HepG2 (cell line): ENCODE results near the gene PRIMA1. TPM values are rescaled to one million over a fixed set of nuclear protein-coding genes. Genes with fewer than 3 reads are reported as not detected.

Source experiments
- ATAC-seq: fragments of 200-7000 bp; cut with Tn5 transposase; 3 replicates; pipeline ENCODE4 v1.9.1; 2020; ENCODE audit warnings: mild to moderate bottlenecking, moderate library complexity
- BruUV-seq: library from RNA; stranded (reverse); fragments of 400-500 nt; replicated peaks from 2 replicates; lab custom pipeline; 2021; lab: Mats Ljungman, UMichigan
- CTCF ChIA-PET: fragments of 300-600 bp; formaldehyde crosslinking; extraction: SDS; loops from one replicate; lab custom pipeline; 2021; ENCODE audit warnings: low total read pairs, inconsistent platforms, low intra/inter-chr PET ratio; lab: Yijun Ruan, JAX
- POLR2A ChIA-PET: fragments of 350-600 bp; sonication (Branson Sonifier 250); formaldehyde crosslinking; loops from one replicate; lab custom pipeline; 2020; ENCODE audit warnings: antibody characterized with exemption, inconsistent platforms; lab: Yijun Ruan, JAX
- DNase-seq: peaks from one replicate; pipeline ENCODE4 v3.0.0-alpha.2; 2015; ENCODE audit warnings: low spot score
- FAIRE-seq: peaks from 3 replicates; lab custom pipeline; 2011; peaks lifted over from hg19 to GRCh38; lab: Jason Lieb, UNC
- H2AFZ ChIP-seq: one replicate; pipeline ENCODE4 v1.6.1; 2011; ENCODE audit warnings: low read length, inconsistent platforms
- H3K27ac ChIP-seq: fragments of 300-600 bp; 3 replicates; pipeline ENCODE4 v1.8.0; 2011; ENCODE audit warnings: mixed run types, mild to moderate bottlenecking, mixed read lengths, low read length, inconsistent platforms; ENCODE audit not compliant: insufficient read depth; ENCODE audit errors: extremely low read length
- H3K27me3 ChIP-seq, 2 experiments: fragments of 200-600 bp in 1 of 2; 2 replicates in 1 of 2; 3 replicates in 1 of 2; pipeline versions ENCODE4 v1.6.0 to v1.8.0; 2011; ENCODE audit warnings: low read length in 2 of 2, mild to moderate bottlenecking in 2 of 2, moderate library complexity in 2 of 2, inconsistent platforms in 1 of 2; ENCODE audit not compliant: insufficient read depth in 2 of 2, control insufficient read depth in 1 of 2
- H3K36me3 ChIP-seq, 2 experiments: fragments of 200-600 bp in 1 of 2; replicated peaks in 1 of 2; 2 replicates in 1 of 2; 3 replicates in 1 of 2; pipeline versions ENCODE4 v1.5.1 to v1.8.0; 2011; ENCODE audit warnings: low read length in 2 of 2, inconsistent platforms in 1 of 2; ENCODE audit not compliant: insufficient read depth in 2 of 2, control insufficient read depth in 1 of 2
- H3K4me1 ChIP-seq: 2 replicates; pipeline ENCODE4 v1.5.1; 2012; ENCODE audit warnings: low read length, inconsistent platforms; ENCODE audit not compliant: insufficient read depth
- H3K4me2 ChIP-seq: 2 replicates; pipeline ENCODE4 v1.6.0; 2011; ENCODE audit warnings: low read depth, low read length, inconsistent platforms
- H3K4me3 ChIP-seq, 3 experiments: fragments of 200-600 bp in 1 of 3; sonication (generic), shearing (Covaris generic) in 1 of 3; replicated peaks in 1 of 3; 2 replicates each; pipeline ENCODE4 v1.5.1; 2011 to 2016; ENCODE audit warnings: low read length in 3 of 3, inconsistent platforms in 2 of 3, low read depth in 2 of 3, mild to moderate bottlenecking in 2 of 3, control low read depth in 1 of 3, mixed read lengths in 1 of 3; ENCODE audit not compliant: insufficient read depth in 1 of 3
- H3K79me2 ChIP-seq: one replicate; pipeline ENCODE4 v1.6.1; 2011; ENCODE audit warnings: low read length, inconsistent platforms; ENCODE audit not compliant: insufficient read depth
- H3K9ac ChIP-seq: 2 replicates; pipeline ENCODE4 v1.6.0; 2011; ENCODE audit warnings: mild to moderate bottlenecking, low read depth, low read length, inconsistent platforms; ENCODE audit not compliant: insufficient read depth
- H3K9me3 ChIP-seq: 2 replicates; pipeline ENCODE4 v1.5.1; 2012; ENCODE audit warnings: mild to moderate bottlenecking, low read length
- H4K20me1 ChIP-seq: 2 replicates; pipeline ENCODE4 v1.6.0; 2011; ENCODE audit warnings: inconsistent platforms, mild to moderate bottlenecking, low read length, moderate library complexity; ENCODE audit not compliant: insufficient read depth
- ATF4 ChIP-seq, 2 experiments: fragments of 450-650 bp in 1 of 2; sonication (generic) in 1 of 2; formaldehyde crosslinking; IDR thresholded peaks; 2 replicates each; pipeline versions ENCODE4 v1.5.0 to v1.8.0; 2020 to 2022; ENCODE audit warnings: mild to moderate bottlenecking in 1 of 2, missing genetic modification reagents in 1 of 2
- CHCHD3 ChIP-seq: sonication (generic); formaldehyde crosslinking; IDR thresholded peaks from 2 replicates; pipeline ENCODE4 v1.8.0; 2022; ENCODE audit warnings: mild to moderate bottlenecking, missing genetic modification reagents, moderate library complexity
- GABPB1 ChIP-seq: IDR thresholded peaks from 2 replicates; pipeline ENCODE4 v1.6.1; 2016; ENCODE audit warnings: mild to moderate bottlenecking, missing genetic modification reagents, moderate library complexity, missing compliant biosample characterization
- GTF3A ChIP-seq: sonication (generic); formaldehyde crosslinking; conservative IDR thresholded peaks from 2 replicates; pipeline ENCODE4 v1.4.0; 2020; ENCODE audit warnings: mild to moderate bottlenecking, missing genetic modification reagents
- PHF21A ChIP-seq: sonication (generic); formaldehyde crosslinking; IDR thresholded peaks from 2 replicates; pipeline ENCODE4 v1.5.0; 2020; ENCODE audit warnings: mild to moderate bottlenecking, missing genetic modification reagents
- POGK ChIP-seq: sonication (generic); formaldehyde crosslinking; conservative IDR thresholded peaks from 2 replicates; pipeline ENCODE4 v1.8.0; 2022; ENCODE audit warnings: mild to moderate bottlenecking, moderate library complexity, missing genetic modification reagents
- SMAD3 ChIP-seq: sonication (generic); formaldehyde crosslinking; IDR thresholded peaks from 2 replicates; pipeline ENCODE4 v1.4.0; 2020; ENCODE audit warnings: missing genetic modification reagents
- SNAPC2 ChIP-seq: sonication (generic); formaldehyde crosslinking; IDR thresholded peaks from 2 replicates; pipeline ENCODE4 v1.8.1; 2022; ENCODE audit warnings: mild to moderate bottlenecking, missing genetic modification reagents
- XRCC5 ChIP-seq: fragments of 200-400 bp; formaldehyde crosslinking; optimal IDR thresholded peaks from 2 replicates; pipeline ENCODE3; 2017; ENCODE audit warnings: mild to moderate bottlenecking, low read length
- ZBTB4 ChIP-seq: sonication (generic); formaldehyde crosslinking; IDR thresholded peaks from 2 replicates; pipeline ENCODE4 v1.4.0; 2020; ENCODE audit warnings: missing genetic modification reagents, mild to moderate bottlenecking, borderline replicate concordance
- ZFP36L1 ChIP-seq: sonication (generic); formaldehyde crosslinking; IDR thresholded peaks from 2 replicates; pipeline ENCODE4 v1.8.0; 2022; ENCODE audit warnings: mild to moderate bottlenecking, missing genetic modification reagents, moderate library complexity
- ZFP91 ChIP-seq: sonication (generic); formaldehyde crosslinking; IDR thresholded peaks from 2 replicates; pipeline ENCODE4 v1.9.0; 2022; ENCODE audit warnings: missing genetic modification reagents, mild to moderate bottlenecking, borderline replicate concordance
- ZNF224 ChIP-seq: sonication (generic); formaldehyde crosslinking; IDR thresholded peaks from 2 replicates; pipeline ENCODE4 v1.5.0; 2020; ENCODE audit warnings: mild to moderate bottlenecking, missing genetic modification reagents
- ZNF343 ChIP-seq: sonication (generic); formaldehyde crosslinking; IDR thresholded peaks from 2 replicates; pipeline ENCODE4 v1.4.0; 2020; ENCODE audit warnings: mild to moderate bottlenecking, missing genetic modification reagents
- WGBS: methylation state at CpG from one replicate; pipeline ENCODE4 v1.1.6; 2017; ENCODE audit warnings: low lambda C conversion rate; 5-methylcytosine and 5-hydroxymethylcytosine counted together
- in situ Hi-C: cut with HindIII; loops from 2 replicates; pipeline ENCODE4 v1.10.0; 2017; ENCODE audit warnings: low pct_unique_long_range_greater_than_20kb; ENCODE audit not compliant: extremely low pct_ligation_motif_present
- intact Hi-C: fragments of 100-400 bp; cut with micrococcal nuclease; formaldehyde crosslinking; loops from one replicate; pipeline ENCODE4 v1.10.0; 2022; ENCODE audit not compliant: unreplicated experiment
- polyA plus RNA-seq, 8 experiments: library from polyadenylated mRNA; depleted of rRNA in 3 of 8; stranded (reverse) in 7 of 8; unstranded in 1 of 8; fragments of >200 nt; fragmentation: Illumina TruSeq in 4 of 8; extraction: Trizol in 4 of 8; gene quantifications; 2 replicates each; pipeline versions ENCODE4 v1.2.1 to v1.2.3, GENCODE V29; 2011 to 2016; ENCODE audit warnings: low read depth in 4 of 8, missing spikeins in 1 of 8, mixed read lengths in 1 of 8; ENCODE audit not compliant: insufficient read depth in 1 of 8
- total RNA-seq, 5 experiments: library from RNA; depleted of rRNA; stranded (reverse); fragments of >200 nt; fragmentation: Illumina TruSeq; extraction: Trizol; gene quantifications; 2 replicates each; pipeline ENCODE4 v1.2.3, GENCODE V29; 2016; ENCODE audit warnings: low read depth in 1 of 5

The PRIMA1 gene
- total and polyA plus RNA-seq, 2 of the 13 experiments (the other 11 are each of a cell fraction or from before 2014, with no cell fraction given), result 2.4 to 3.2 TPM

GRCh38 chr14:93787465-93788292 is 606 bp downstream of the PRIMA1 start:
- Histone ChIP-seq H3K36me3 (no peaks in the 10 kb centered on the region), H3K79me2 (no peaks in the 10 kb centered on the region), H2AFZ (no peak overlapping the region), H3K9me3 (no peaks in the 10 kb centered on the region), H4K20me1 (no peaks in the 10 kb centered on the region), H3K4me1 (peaks cover 46% of the 10 kb centered on the region), H3K4me3 (peak overlapping the region; percentile 52 to 71 (median 56)), H3K27ac (no peak overlapping the region), H3K27me3 (peaks cover 0 to 15% of the 10 kb centered on the region in 2 experiments; a peak in 2 of 5 replicates), H3K4me2 (peak overlapping the region; percentile 94), H3K9ac (peak overlapping the region; percentile 33; the same call in 1 of the 2 replicates)
- in situ Hi-C loops, result no loop called here
- DNase-seq, result no peak
- POLR2A ChIA-PET, result interaction anchor here (1.1 to 1.9 kb wide), 2 partner anchors 9 to 13 kb away, joined by 3 to 5 read pairs; no protein-coding TSS in a partner anchor
- no peak for FAIRE-seq
- intact Hi-C loops, result loop anchor here (1.0 to 10.0 kb wide), 3 partner anchors 9 to 130 kb away; no protein-coding TSS in a partner anchor
- peak; percentile 61 for ATAC-seq
- no TSS peak for BruUV-seq
- CTCF ChIA-PET, result no interaction called here
- WGBS, result 18% methylated on average over 20 of the region's 52 CpGs
- TF ChIP-seq ZNF224 (CRISPR knock-in tag) (no peak), SMAD3 (CRISPR knock-in tag) (no peak), ZNF343 (no peak), ZBTB4 (CRISPR knock-in tag) (no peak), XRCC5 (peak; percentile 23), POGK (CRISPR knock-in tag) (peak; percentile 57; the same call in 1 of the 2 replicates), PHF21A (CRISPR knock-in tag) (0 out of 2 replicates have a peak, but pooled peaks have one; percentile 23), ZFP91 (CRISPR knock-in tag) (peak; percentile 42; the same call in 1 of the 2 replicates), ATF4 (CRISPR knock-in tag; IDR thresholded peaks at IDR 0.05) (no peak), GABPB1 (CRISPR knock-in tag) (peak; percentile 38; the same call in 1 of the 2 replicates), CHCHD3 (0 out of 2 replicates have a peak, but pooled peaks have one; percentile 36), ZFP36L1 (CRISPR knock-in tag) (no peak), GTF3A (CRISPR knock-in tag) (no peak), SNAPC2 (0 out of 2 replicates have a peak, but pooled peaks have one; percentile 13)
